GM23338 (cell line): ENCODE results near the gene MRTFA. TPM values are rescaled to one million over a fixed set of nuclear protein-coding genes. Genes with fewer than 3 reads are reported as not detected.

Experiments
- ATAC-seq: fragments of 200-7000 bp; cut with Tn5 transposase; 3 replicates; pipeline ENCODE4 v1.9.1; 2020
- DNase-seq: peaks from one replicate; pipeline ENCODE4 v3.0.0-alpha.2; 2015; ENCODE audit warnings: low spot score
- H2AFZ ChIP-seq: fragments of 200-600 bp; sonication (generic); 2 replicates; pipeline ENCODE4 v1.8.0; 2016; ENCODE audit warnings: antibody characterized with exemption, mild to moderate bottlenecking, moderate library complexity
- H3F3A ChIP-seq: fragments of 200-600 bp; sonication (generic); replicated peaks from 2 replicates; pipeline ENCODE4 v1.8.0; 2017; ENCODE audit warnings: antibody characterized with exemption, mixed run types, low read depth
- H3K27ac ChIP-seq: fragments of 200-600 bp; sonication (generic); 2 replicates; pipeline ENCODE4 v1.6.1; 2016; ENCODE audit warnings: low read depth
- H3K27me3 ChIP-seq: fragments of 200-600 bp; sonication (generic); 2 replicates; pipeline ENCODE4 v1.8.0; 2016; ENCODE audit warnings: mild to moderate bottlenecking, mixed run types, moderate library complexity; ENCODE audit not compliant: insufficient read depth
- H3K36me3 ChIP-seq: fragments of 200-600 bp; sonication (generic); 2 replicates; pipeline ENCODE4 v1.8.0; 2016; ENCODE audit warnings: mild to moderate bottlenecking; ENCODE audit not compliant: insufficient read depth
- H3K4me1 ChIP-seq: fragments of 200-600 bp; sonication (generic); 2 replicates; pipeline ENCODE4 v1.8.0; 2016; ENCODE audit warnings: mild to moderate bottlenecking, moderate library complexity; ENCODE audit not compliant: insufficient read depth
- H3K4me2 ChIP-seq: fragments of 200-600 bp; sonication (generic); 2 replicates; pipeline ENCODE4 v1.7.1; 2017; ENCODE audit warnings: mixed run types
- H3K4me3 ChIP-seq: fragments of 200-600 bp; sonication (generic); 2 replicates; pipeline ENCODE4 v1.6.1; 2016; ENCODE audit warnings: mixed run types
- H3K79me2 ChIP-seq: fragments of 200-600 bp; sonication (generic); replicated peaks from 2 replicates; pipeline ENCODE4 v1.8.0; 2017; ENCODE audit warnings: mild to moderate bottlenecking; ENCODE audit not compliant: insufficient read depth
- H3K9me2 ChIP-seq: fragments of 200-600 bp; sonication (generic); 2 replicates; pipeline ENCODE4 v1.8.0; 2017; ENCODE audit not compliant: insufficient read depth
- H4K20me1 ChIP-seq: fragments of 200-600 bp; sonication (generic); replicated peaks from 2 replicates; pipeline ENCODE4 v1.8.0; 2017; ENCODE audit warnings: mild to moderate bottlenecking; ENCODE audit not compliant: insufficient read depth
- H3K27ac Mint-ChIP-seq: 2 replicates; pipeline ENCODE4 v1.8.0; 2020; ENCODE audit warnings: inconsistent platforms, mild to moderate bottlenecking, moderate library complexity, mixed read lengths
- H3K27me3 Mint-ChIP-seq: 3 replicates; pipeline ENCODE4 v1.8.0; 2022; ENCODE audit warnings: low read depth, mild to moderate bottlenecking, moderate library complexity, mixed read lengths, inconsistent platforms; ENCODE audit not compliant: insufficient read depth, poor library complexity
- H3K36me3 Mint-ChIP-seq: 3 replicates; pipeline ENCODE4 v1.8.0; 2021; ENCODE audit warnings: low read depth, mild to moderate bottlenecking, inconsistent platforms, moderate library complexity, mixed read lengths
- H3K4me1 Mint-ChIP-seq: 3 replicates; pipeline ENCODE4 v1.8.0; 2020; ENCODE audit warnings: mild to moderate bottlenecking, inconsistent platforms, mixed read lengths
- H3K4me3 Mint-ChIP-seq: 3 replicates; pipeline ENCODE4 v1.8.0; 2021; ENCODE audit warnings: moderate library complexity, mild to moderate bottlenecking, inconsistent platforms, mixed read lengths
- H3K9me3 Mint-ChIP-seq: 3 replicates; pipeline ENCODE4 v1.8.0; 2020; ENCODE audit warnings: moderate library complexity, mild to moderate bottlenecking, inconsistent platforms, mixed read lengths
- CREB1 ChIP-seq: fragments of 250-450 bp; sonication (Bioruptor Pico); IDR thresholded peaks from 2 replicates; pipeline ENCODE4 v1.5.0; 2020; ENCODE audit warnings: low read depth, mild to moderate bottlenecking, moderate library complexity
- CTCF ChIP-seq, 2 experiments: fragments of 200-600 bp in 1 of 2; sonication (generic) in 1 of 2; conservative IDR thresholded peaks; 2 replicates each; pipeline versions ENCODE4 v1.5.1 to v1.6.1; 2016 to 2017; ENCODE audit warnings: antibody characterized with exemption in 2 of 2, low read depth in 2 of 2, mild to moderate bottlenecking in 2 of 2, moderate library complexity in 1 of 2
- EZH2 ChIP-seq: fragments of 200-600 bp; sonication (generic); IDR thresholded peaks from one replicate; pipeline ENCODE4 v1.8.0; 2017; ENCODE audit warnings: antibody characterized with exemption, mild to moderate bottlenecking, low read depth; ENCODE audit not compliant: unreplicated experiment
- EZH2phosphoT487 ChIP-seq: fragments of 200-600 bp; sonication (generic); IDR thresholded peaks from one replicate; pipeline ENCODE4 v1.8.1; 2018; ENCODE audit warnings: antibody characterized with exemption; ENCODE audit not compliant: unreplicated experiment
- NANOG ChIP-seq: IDR thresholded peaks from 2 replicates; pipeline ENCODE4 v1.6.1; 2016; ENCODE audit warnings: antibody characterized with exemption, borderline replicate concordance
- POLR2AphosphoS5 ChIP-seq: IDR thresholded peaks from 2 replicates; pipeline ENCODE4 v1.6.1; 2016; ENCODE audit warnings: antibody characterized with exemption, low read depth
- REST ChIP-seq: IDR thresholded peaks from one replicate; pipeline ENCODE4 v1.6.1; 2018; ENCODE audit warnings: antibody characterized with exemption; ENCODE audit not compliant: unreplicated experiment
- STAT1 ChIP-seq: IDR thresholded peaks from one replicate; pipeline ENCODE4 v1.6.1; 2016; ENCODE audit warnings: antibody characterized with exemption; ENCODE audit not compliant: unreplicated experiment
- ZNF114 ChIP-seq: fragments of 250-450 bp; sonication (Bioruptor Pico); IDR thresholded peaks from 2 replicates; pipeline ENCODE4 v1.5.0; 2020; ENCODE audit warnings: mild to moderate bottlenecking, moderate library complexity
- polyA plus RNA-seq: library from polyadenylated mRNA; unstranded; fragments of >200 nt; fragmentation: Nextera tagmentation; extraction: Ambion mirVana; gene quantifications from 2 replicates; pipeline ENCODE4 v1.2.1, GENCODE V29; 2016
- total RNA-seq: library from RNA; depleted of rRNA; stranded (reverse); fragments of >200 nt; shearing (Covaris generic); gene quantifications from 2 replicates; pipeline ENCODE4 v1.2.3, GENCODE V29; 2014
- TF ChIP-seq, protein P1 (sequence below): fragments of 250-450 bp; sonication (Bioruptor Pico); IDR thresholded peaks from 2 replicates; pipeline ENCODE4 v1.5.0; 2020; ENCODE audit warnings: mild to moderate bottlenecking, moderate library complexity

Gene MRTFA
- total and polyA plus RNA-seq, 2 experiments from 2014 or later = 18.1 to 92.4 TPM

GRCh38 chr22:40578171-40578570, 58.3 kb downstream of the MRTFA start:
- peaks cover 4% of the 10 kb centered on the region; the same call in 1 of the 3 replicates for H3K4me1 Mint-ChIP-seq
- Histone ChIP-seq H3K4me1 (0 out of 2 replicates have a peak, but pooled peaks cover 6% of the 10 kb centered on the region), H3K4me2 (no peak overlapping the region), H3K27ac (peak overlapping the region; percentile 86), H3K4me3 (no peak overlapping the region), H3F3A (no peaks in the 10 kb centered on the region), H3K9me2 (no peaks in the 10 kb centered on the region), H2AFZ (no peak overlapping the region), H3K36me3 (no peaks in the 10 kb centered on the region), H3K79me2 (peaks cover 37% of the 10 kb centered on the region), H4K20me1 (no peaks in the 10 kb centered on the region), H3K27me3 (no peaks in the 10 kb centered on the region)
- DNase-seq = no peak
- TF ChIP-seq EZH2phosphoT487 (no peak), CTCF (conservative IDR thresholded peaks at IDR 0.05; ENCODE audit: low read depth in 2 of 2) (no peak), REST (no peak), CREB1 (no peak), POLR2AphosphoS5 (no peak), STAT1 (no peak), EZH2 (no peak), NANOG (no peak), ZNF114 (CRISPR knock-in tag) (no peak)
- TF ChIP-seq, protein P1, sequence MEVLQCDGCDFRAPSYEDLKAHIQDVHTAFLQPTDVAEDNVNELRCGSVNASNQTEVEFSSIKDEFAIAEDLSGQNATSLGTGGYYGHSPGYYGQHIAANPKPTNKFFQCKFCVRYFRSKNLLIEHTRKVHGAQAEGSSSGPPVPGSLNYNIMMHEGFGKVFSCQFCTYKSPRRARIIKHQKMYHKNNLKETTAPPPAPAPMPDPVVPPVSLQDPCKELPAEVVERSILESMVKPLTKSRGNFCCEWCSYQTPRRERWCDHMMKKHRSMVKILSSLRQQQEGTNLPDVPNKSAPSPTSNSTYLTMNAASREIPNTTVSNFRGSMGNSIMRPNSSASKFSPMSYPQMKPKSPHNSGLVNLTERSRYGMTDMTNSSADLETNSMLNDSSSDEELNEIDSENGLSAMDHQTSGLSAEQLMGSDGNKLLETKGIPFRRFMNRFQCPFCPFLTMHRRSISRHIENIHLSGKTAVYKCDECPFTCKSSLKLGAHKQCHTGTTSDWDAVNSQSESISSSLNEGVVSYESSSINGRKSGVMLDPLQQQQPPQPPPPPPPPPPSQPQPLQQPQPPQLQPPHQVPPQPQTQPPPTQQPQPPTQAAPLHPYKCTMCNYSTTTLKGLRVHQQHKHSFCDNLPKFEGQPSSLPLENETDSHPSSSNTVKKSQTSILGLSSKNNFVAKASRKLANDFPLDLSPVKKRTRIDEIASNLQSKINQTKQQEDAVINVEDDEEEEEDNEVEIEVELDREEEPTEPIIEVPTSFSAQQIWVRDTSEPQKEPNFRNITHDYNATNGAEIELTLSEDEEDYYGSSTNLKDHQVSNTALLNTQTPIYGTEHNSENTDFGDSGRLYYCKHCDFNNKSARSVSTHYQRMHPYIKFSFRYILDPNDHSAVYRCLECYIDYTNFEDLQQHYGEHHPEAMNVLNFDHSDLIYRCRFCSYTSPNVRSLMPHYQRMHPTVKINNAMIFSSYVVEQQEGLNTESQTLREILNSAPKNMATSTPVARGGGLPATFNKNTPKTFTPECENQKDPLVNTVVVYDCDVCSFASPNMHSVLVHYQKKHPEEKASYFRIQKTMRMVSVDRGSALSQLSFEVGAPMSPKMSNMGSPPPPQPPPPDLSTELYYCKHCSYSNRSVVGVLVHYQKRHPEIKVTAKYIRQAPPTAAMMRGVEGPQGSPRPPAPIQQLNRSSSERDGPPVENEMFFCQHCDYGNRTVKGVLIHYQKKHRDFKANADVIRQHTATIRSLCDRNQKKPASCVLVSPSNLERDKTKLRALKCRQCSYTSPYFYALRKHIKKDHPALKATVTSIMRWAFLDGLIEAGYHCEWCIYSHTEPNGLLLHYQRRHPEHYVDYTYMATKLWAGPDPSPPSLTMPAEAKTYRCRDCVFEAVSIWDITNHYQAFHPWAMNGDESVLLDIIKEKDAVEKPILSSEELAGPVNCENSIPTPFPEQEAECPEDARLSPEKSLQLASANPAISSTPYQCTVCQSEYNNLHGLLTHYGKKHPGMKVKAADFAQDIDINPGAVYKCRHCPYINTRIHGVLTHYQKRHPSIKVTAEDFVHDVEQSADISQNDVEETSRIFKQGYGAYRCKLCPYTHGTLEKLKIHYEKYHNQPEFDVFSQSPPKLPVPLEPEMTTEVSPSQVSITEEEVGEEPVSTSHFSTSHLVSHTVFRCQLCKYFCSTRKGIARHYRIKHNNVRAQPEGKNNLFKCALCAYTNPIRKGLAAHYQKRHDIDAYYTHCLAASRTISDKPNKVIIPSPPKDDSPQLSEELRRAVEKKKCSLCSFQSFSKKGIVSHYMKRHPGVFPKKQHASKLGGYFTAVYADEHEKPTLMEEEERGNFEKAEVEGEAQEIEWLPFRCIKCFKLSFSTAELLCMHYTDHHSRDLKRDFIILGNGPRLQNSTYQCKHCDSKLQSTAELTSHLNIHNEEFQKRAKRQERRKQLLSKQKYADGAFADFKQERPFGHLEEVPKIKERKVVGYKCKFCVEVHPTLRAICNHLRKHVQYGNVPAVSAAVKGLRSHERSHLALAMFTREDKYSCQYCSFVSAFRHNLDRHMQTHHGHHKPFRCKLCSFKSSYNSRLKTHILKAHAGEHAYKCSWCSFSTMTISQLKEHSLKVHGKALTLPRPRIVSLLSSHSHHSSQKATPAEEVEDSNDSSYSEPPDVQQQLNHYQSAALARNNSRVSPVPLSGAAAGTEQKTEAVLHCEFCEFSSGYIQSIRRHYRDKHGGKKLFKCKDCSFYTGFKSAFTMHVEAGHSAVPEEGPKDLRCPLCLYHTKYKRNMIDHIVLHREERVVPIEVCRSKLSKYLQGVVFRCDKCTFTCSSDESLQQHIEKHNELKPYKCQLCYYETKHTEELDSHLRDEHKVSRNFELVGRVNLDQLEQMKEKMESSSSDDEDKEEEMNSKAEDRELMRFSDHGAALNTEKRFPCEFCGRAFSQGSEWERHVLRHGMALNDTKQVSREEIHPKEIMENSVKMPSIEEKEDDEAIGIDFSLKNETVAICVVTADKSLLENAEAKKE (CRISPR knock-in tag) = no peak
- peaks cover 6% of the 10 kb centered on the region; the same call in 2 of the 3 replicates for H3K9me3 Mint-ChIP-seq
- no peaks in the 10 kb centered on the region for H3K27me3 Mint-ChIP-seq
- peaks cover 20% of the 10 kb centered on the region for H3K36me3 Mint-ChIP-seq
- ATAC-seq = no peak
- H3K4me3 Mint-ChIP-seq = no peak overlapping the region
- no peak overlapping the region for H3K27ac Mint-ChIP-seq
